Right hindlimb (tissue), 1 donor: ENCODE data around the gene EPYC.
A peak's percentile ranks its signal among the peaks of the same experiment; 100 is the strongest.

ENCODE experiments used
- DNase-seq: peaks from one replicate; pipeline ENCODE4 v3.0.0-alpha.2; 2018

Gene EPYC

DNA sequence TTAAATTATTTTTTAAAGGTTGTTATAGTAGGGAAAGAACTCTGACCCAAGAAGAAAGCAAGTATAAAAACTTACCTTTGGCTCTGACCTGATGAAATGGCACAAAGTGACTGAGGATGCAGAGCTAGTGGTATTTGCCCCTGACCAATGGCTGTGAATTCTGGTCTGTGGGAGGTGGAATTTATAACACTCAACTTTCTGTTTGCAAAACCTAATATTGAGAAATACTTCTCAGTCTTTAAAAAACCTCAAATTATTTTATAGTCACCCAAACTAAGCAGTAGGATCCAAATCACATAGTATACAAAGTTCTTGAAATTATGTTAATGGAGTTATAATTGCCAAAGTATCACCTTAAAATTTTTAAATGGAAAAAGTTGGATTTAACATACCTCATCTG is at the start of gene EPYC:
Gene EPYC (minus strand): TSS at position 101 of the 400 bp plus-strand sequence. CDS start 2,407 bp downstream, outside the sequence.
- no peak for DNase-seq

- DNase-seq = peak; percentile 89
These were observed 49.4 kb upstream of the EPYC start for GRCh38 chr12:91053951-91054715.

- no peak for DNase-seq
These were observed 47.3 kb upstream of the EPYC start for GRCh38 chr12:91052026-91052425.

GRCh38 chr12:91044586-91044985 is 39.8 kb upstream of the EPYC start:
- no peak for DNase-seq

GRCh38 chr12:91043408-91043807 is 38.6 kb upstream of the EPYC start:
- no peak for DNase-seq

GRCh38 chr12:91040096-91040755 is 35.5 kb upstream of the EPYC start:
- DNase-seq = no peak

DNA sequence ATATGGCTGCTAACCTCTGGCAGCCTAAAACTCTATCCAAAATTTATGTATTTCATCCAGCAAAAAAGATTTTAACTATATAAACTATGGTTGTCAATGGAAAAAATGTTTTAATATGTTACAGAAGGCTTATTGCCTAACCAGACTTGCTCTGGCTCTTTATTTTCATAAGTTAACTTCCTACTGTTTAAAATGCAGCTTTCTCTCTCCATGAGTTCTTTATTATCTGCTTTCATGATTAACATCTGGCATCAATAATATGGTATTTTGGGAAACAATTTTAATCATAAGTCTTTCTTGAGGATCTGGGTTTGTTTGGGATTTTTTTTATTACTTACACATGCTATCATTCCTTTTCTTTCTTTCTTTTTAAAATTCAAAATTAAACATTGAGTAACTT is 32.5 kb upstream of the EPYC start:
- DNase-seq = no peak

GRCh38 chr12:91033251-91033650 is 28.5 kb upstream of the EPYC start:
- DNase-seq = no peak

GRCh38 chr12:91023326-91024004 is 18.7 kb upstream of the EPYC start:
- no peak for DNase-seq

DNA sequence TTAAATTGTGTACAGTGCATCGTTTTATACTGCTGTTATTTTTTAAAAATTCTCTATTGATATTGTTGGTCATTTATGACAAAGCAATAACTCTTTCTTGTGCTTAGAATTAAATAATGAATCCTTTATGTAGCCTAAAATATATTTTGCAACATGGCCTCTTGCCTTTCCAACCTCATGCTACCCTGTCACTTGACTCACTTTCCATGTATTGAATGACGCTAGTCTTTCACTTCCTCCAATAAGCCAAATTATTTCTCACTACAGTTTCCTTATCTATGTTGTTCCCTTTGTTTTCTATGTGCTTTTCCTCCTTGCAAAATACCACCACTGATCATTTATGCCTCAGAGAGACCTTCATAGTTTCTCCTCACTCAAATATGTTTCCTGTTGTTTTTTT is 16.3 kb upstream of the EPYC start:
- no peak for DNase-seq

- no peak for DNase-seq
These were observed 14.7 kb upstream of the EPYC start for GRCh38 chr12:91019455-91019854.

- DNase-seq = no peak
These were observed 12.9 kb upstream of the EPYC start for GRCh38 chr12:91017511-91018263.

DNA sequence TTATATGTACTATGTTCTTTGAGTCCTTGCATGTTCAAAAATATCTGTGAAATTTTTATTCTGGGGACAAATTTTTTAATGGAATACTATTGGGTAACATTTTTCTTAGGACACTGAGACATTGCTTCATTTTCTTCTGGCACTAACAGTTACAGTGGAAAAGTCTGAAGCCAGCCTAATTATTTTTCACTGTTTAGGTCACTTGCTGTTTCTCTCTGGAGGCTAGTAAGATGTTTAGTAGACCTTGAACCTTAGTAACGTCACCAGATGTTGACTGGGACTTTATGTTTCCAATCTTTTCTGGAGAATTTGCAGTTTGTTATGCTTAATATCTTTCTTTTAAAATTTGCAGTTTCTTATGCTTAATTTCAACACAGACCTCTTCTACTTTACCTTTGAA is 12.3 kb upstream of the EPYC start:
- no peak for DNase-seq

GRCh38 chr12:91009319-91009950 is 4.7 kb upstream of the EPYC start:
- no peak for DNase-seq

GRCh38 chr12:91007531-91008290 is 2.9 kb upstream of the EPYC start:
- DNase-seq = no peak

GRCh38 chr12:91003737-91004136 is 1.0 kb downstream of the EPYC start:
- DNase-seq = no peak

DNA sequence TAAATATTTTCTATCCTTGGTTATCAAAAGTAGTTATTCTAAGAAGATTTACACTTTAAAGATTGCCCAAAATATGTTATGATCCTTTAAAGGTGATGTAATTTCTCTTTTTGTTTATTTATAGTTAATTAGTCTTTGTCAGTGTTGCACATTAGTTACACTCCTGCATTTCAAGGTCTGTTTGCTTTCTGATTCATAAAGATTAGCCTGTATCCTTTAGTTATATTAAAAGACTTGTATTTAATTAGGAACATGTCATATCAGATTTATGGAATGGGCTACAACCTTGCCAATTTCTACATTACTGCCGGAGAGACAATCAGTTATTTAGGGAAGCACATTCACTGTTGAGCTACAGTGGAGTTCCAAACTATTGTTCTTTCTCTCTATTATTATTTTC is 3.5 kb downstream of the EPYC start:
- DNase-seq = no peak

DNA sequence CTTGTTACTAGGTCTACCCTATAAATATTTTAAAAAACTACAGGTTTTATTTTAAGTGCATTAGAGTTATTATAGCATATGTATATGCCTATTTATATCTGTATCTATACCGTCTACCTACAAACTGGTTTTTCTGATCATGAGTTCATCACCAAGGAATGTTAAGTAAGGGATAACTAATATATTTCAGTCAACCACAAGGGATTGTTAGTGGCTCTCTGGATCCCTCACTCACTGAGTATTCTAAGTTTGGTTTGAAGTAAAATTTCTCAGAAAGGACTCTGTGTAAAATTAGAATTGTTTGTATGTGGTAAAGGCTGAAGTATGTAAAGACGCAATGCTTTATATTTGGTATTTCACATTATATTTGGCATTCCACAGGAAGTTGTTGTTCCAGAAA is 4.8 kb downstream of the EPYC start:
- DNase-seq = no peak

GRCh38 chr12:90999527-90999926 is 5.2 kb downstream of the EPYC start:
- no peak for DNase-seq

DNA sequence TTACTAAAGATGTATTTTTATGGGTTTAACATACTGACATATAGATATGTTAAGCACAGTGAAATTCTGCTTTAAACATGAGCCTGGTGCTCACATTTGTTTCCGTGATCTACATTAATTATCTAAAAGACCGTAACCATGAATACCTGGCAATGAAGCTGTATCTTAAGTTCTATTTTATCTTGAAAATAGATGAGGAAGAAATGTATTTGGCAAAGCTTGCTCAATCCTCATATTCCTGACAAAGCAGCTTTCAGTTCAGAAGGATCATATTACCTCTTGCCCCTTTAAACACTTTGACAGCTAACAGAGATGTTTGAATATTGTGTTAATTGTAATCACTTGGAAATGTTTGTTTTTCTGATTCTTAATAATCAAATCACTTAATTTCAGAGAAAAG is 9.8 kb downstream of the EPYC start:
- DNase-seq = no peak

GRCh38 chr12:90991952-90992465 is 12.8 kb downstream of the EPYC start:
- DNase-seq = no peak

DNA sequence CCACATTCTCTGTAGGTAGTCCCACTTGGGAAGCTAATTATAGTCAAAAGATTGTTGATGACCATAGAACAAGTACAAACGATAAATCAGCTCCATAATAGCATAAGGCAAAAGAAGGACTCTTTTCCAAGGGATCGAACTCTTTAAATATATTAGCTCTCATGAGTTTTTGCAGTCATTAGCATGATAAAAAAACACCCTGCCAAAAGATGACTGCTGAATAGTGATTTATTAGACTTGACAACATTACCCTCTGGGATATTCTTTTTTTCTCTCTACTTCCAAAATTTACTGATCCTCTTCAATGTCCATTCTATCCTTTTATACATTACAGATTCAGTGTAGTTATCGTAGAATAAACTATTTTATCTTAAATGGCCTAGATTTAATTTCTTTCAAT is 14.2 kb downstream of the EPYC start:
- DNase-seq = no peak
